Urinary bladder (tissue), 4 donors: Measurements from ENCODE around the gene WFS1. TPM values are rescaled to one million over a fixed set of nuclear protein-coding genes. Genes with fewer than 3 reads are reported as not detected.

Source experiments
- DNase-seq: peaks from one replicate; pipeline ENCODE4 v3.0.0-alpha.2; 2015; ENCODE audit errors: extremely low spot score
- H3K27ac ChIP-seq: one replicate; pipeline ENCODE4 v1.5.1; 2013; ENCODE audit warnings: low read depth, mild to moderate bottlenecking, moderate library complexity
- H3K36me3 ChIP-seq: one replicate; pipeline ENCODE4 v1.6.1; 2013; ENCODE audit warnings: mild to moderate bottlenecking, moderate library complexity; ENCODE audit not compliant: insufficient read depth
- H3K4me1 ChIP-seq: one replicate; pipeline ENCODE4 v1.6.1; 2013; ENCODE audit warnings: mild to moderate bottlenecking, moderate library complexity; ENCODE audit not compliant: insufficient read depth
- H3K4me3 ChIP-seq: one replicate; pipeline ENCODE4 v1.5.1; 2013; ENCODE audit warnings: low read depth, low read length
- WGBS: extraction: QIAGEN DNeasy Blood & Tissue Kit; methylation state at CpG from one replicate; pipeline ENCODE4 v1.1.7; 2013; 5-methylcytosine and 5-hydroxymethylcytosine counted together
- polyA plus RNA-seq: library from polyadenylated mRNA; stranded (reverse); fragments of 200-250 nt; gene quantifications from one replicate; pipeline ENCODE4 v1.2.3, GENCODE V29; 2013
- total RNA-seq: library from RNA; depleted of rRNA; stranded (reverse); fragments of >200 nt; gene quantifications from one replicate; pipeline ENCODE4 v1.2.3, GENCODE V29; 2014
- donor health status: healthy with polysubstance abuse.
- donor health status: healthy.

WFS1 gene
- total and polyA plus RNA-seq, 2 donors: 20.5 to 85.3 TPM

GRCh38 chr4:6329478-6330383 lies 60.1 kb downstream of the WFS1 start:
- Histone ChIP-seq H3K4me1 (no peaks in the 10 kb centered on the region), H3K27ac (no peak overlapping the region), H3K36me3 (no peaks in the 10 kb centered on the region), H3K4me3 (no peak overlapping the region)
- WGBS: 78% methylated on average over 28 of the region's 28 CpGs
- no peak for DNase-seq

- Histone ChIP-seq H3K36me3 (no peaks in the 10 kb centered on the region), H3K4me1 (no peaks in the 10 kb centered on the region), H3K4me3 (no peak overlapping the region), H3K27ac (no peak overlapping the region)
- WGBS: 74% methylated on average over 7 of the region's 7 CpGs
- no peak for DNase-seq
Observed at GRCh38 chr4:6330384-6330767, 60.7 kb downstream of the WFS1 start.

DNA sequence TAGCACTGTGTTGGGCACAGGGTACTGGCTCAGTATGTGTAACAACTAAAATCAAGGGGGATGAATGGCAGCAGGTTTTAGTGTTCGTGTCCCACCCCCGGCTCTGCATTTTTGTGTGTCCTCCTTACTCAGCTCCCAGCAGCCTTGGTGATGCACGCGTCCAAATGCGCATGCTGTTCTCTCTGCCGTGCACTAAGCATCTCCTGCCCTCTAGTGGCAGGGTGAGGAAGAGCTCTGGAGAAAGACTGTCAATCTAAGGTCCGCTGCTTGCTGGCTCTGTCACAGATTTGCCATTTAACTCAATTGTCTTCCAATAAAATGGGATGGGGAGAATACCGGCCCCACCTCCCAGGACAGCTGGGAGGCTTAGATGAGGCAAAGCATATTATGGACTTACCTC lies 61.4 kb downstream of the WFS1 start:
- Histone ChIP-seq H3K36me3 (no peaks in the 10 kb centered on the region), H3K27ac (no peak overlapping the region), H3K4me3 (no peak overlapping the region), H3K4me1 (no peaks in the 10 kb centered on the region)
- WGBS: 76% methylated on average over 8 of the region's 8 CpGs
- no peak for DNase-seq

DNA sequence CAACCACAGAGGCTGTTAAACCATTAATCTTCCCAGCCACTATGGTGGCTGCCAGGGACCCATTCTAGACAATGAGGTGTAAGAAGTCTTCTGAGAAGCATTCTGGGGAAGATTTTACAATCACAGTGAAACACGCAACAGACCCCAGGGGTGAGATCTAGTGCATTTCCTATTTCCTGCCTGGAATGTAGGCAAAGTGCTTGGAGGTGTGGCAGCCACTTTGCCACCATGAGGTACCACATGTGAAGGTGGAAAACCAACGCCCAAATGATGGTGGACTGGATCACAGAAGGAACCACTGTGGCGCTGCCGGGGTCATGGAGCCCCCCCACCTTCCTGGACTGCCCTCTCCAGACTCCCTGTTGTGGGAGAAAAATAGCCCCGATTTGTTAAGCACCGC lies 61.8 kb downstream of the WFS1 start:
- no peak overlapping the region for H3K4me3 ChIP-seq
- no peaks in the 10 kb centered on the region for H3K4me1 ChIP-seq
- no peaks in the 10 kb centered on the region for H3K36me3 ChIP-seq
- no peak for DNase-seq
- H3K27ac ChIP-seq: no peak overlapping the region
- WGBS: 93% methylated on average over 6 of the region's 6 CpGs

- Histone ChIP-seq H3K27ac (no peak overlapping the region), H3K4me3 (no peak overlapping the region), H3K36me3 (no peaks in the 10 kb centered on the region), H3K4me1 (no peaks in the 10 kb centered on the region)
- WGBS: 43% methylated on average over 18 of the region's 18 CpGs
- no peak for DNase-seq
Observed at GRCh38 chr4:6332042-6332668, 62.5 kb downstream of the WFS1 start.

DNA sequence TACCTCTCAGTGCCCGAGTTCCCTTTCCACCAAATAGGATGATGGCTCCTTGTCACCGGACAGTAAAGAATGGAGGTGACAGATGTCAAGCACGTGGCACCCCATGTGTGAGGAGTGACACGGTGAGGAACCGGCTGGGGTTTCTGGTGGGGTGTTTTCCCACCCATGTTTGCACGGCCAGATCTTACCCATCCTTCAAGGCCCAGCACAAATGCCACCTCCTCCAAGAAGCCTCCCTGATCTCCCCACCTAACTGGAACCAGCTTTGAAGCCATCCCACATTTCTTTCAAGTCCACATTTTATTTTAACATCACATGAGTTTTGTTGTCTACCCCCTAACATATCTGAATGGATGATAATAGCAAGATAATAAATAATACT lies 63.0 kb downstream of the WFS1 start:
- Histone ChIP-seq H3K36me3 (no peaks in the 10 kb centered on the region), H3K4me3 (no peak overlapping the region), H3K4me1 (no peaks in the 10 kb centered on the region), H3K27ac (no peak overlapping the region)
- 80% methylated on average over 6 of the region's 6 CpGs for WGBS
- DNase-seq: no peak

- DNase-seq: no peak
- no peak overlapping the region for H3K27ac ChIP-seq
- H3K36me3 ChIP-seq: no peaks in the 10 kb centered on the region
- 85% methylated on average over 19 of the region's 19 CpGs for WGBS
- no peak overlapping the region for H3K4me3 ChIP-seq
- no peaks in the 10 kb centered on the region for H3K4me1 ChIP-seq
Observed at GRCh38 chr4:6333301-6334202, 63.9 kb downstream of the WFS1 start.

DNA sequence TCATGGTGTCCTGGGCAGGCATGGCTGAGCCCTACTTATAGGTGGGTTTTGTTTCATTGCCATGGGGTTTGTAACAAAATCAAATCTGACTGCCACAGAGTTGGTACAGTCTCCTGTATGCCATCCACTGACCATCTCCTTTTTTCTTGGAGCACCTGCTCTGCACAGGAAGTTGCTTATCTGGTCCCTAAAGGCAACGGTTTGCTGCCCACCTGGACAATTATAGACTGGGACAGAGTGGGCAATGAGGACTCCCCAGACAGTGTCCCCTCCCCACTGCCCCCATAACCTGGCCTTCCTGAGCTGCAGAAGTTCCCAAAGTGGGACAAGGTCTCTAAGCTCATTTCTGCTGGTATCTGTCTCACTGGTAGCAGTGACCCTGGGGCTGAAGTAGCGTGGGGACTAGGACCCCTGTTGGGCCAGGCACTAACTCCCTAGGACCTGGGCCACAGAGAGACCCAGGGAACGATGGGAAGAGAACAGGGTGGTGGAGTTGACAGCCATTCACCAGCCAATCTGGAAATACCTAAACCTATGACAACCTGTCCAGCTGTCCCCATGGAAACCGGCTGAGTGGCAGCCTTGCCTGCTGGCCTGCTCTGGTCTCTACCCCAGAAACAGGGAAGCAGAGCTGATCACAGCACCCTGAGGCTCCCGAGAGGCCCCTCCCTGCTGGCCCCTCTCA lies 64.7 kb downstream of the WFS1 start:
- 71% methylated on average over 5 of the region's 5 CpGs for WGBS
- no peak for DNase-seq
- Histone ChIP-seq H3K4me1 (no peaks in the 10 kb centered on the region), H3K4me3 (no peak overlapping the region), H3K27ac (no peak overlapping the region), H3K36me3 (no peaks in the 10 kb centered on the region)

DNA sequence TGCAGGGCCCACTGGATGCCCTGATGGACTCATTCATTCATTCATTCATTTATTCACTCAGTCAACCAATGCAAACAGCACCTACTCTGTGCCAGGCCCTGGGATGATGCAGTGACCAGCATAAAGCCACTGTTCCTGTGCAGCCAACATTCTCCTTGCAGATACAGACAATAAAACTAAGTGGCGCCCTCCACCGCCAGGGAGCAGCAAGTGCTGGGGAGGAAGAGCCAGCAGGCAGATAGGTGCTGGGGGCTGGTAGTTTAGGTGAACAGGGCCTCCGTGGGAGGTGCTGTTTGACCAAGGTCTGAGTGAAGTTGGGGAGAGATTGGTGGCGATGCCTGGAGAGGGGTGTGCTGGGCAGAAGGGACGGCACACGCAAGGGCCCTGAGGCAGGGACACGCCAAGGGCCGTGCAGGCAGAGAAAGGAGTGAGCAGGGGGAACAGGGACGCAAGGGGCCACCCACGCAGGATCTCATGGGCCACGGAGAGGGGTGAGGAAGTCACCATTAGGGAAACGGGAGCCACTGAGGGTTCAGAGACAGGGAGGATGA lies 65.5 kb downstream of the WFS1 start:
- 68% methylated on average over 12 of the region's 12 CpGs for WGBS
- no peak overlapping the region for H3K27ac ChIP-seq
- H3K4me1 ChIP-seq: no peaks in the 10 kb centered on the region
- no peak overlapping the region for H3K4me3 ChIP-seq
- H3K36me3 ChIP-seq: no peaks in the 10 kb centered on the region
- DNase-seq: no peak

- DNase-seq: no peak
- Histone ChIP-seq H3K4me1 (no peaks in the 10 kb centered on the region), H3K36me3 (no peaks in the 10 kb centered on the region), H3K27ac (no peak overlapping the region), H3K4me3 (no peak overlapping the region)
- 71% methylated on average over 13 of the region's 13 CpGs for WGBS
Observed at GRCh38 chr4:6336166-6336565, 66.5 kb downstream of the WFS1 start.

- Histone ChIP-seq H3K36me3 (no peaks in the 10 kb centered on the region), H3K27ac (no peak overlapping the region), H3K4me1 (no peaks in the 10 kb centered on the region), H3K4me3 (no peak overlapping the region)
- WGBS: 23% methylated on average over 19 of the region's 19 CpGs
- no peak for DNase-seq
Observed at GRCh38 chr4:6337331-6337935, 67.8 kb downstream of the WFS1 start.

GRCh38 chr4:6338175-6338950 lies 68.7 kb downstream of the WFS1 start:
- Histone ChIP-seq H3K4me1 (no peaks in the 10 kb centered on the region), H3K4me3 (no peak overlapping the region), H3K36me3 (no peaks in the 10 kb centered on the region), H3K27ac (no peak overlapping the region)
- DNase-seq: no peak
- 53% methylated on average over 14 of the region's 14 CpGs for WGBS
